ENCODE results near the gene CFAP74. TPM values are rescaled to one million over a fixed set of nuclear protein-coding genes. Genes with fewer than 3 reads are reported as not detected.

CFAP74 gene
- total RNA-seq, 4 donors from 2014 or later = not detected

DNA sequence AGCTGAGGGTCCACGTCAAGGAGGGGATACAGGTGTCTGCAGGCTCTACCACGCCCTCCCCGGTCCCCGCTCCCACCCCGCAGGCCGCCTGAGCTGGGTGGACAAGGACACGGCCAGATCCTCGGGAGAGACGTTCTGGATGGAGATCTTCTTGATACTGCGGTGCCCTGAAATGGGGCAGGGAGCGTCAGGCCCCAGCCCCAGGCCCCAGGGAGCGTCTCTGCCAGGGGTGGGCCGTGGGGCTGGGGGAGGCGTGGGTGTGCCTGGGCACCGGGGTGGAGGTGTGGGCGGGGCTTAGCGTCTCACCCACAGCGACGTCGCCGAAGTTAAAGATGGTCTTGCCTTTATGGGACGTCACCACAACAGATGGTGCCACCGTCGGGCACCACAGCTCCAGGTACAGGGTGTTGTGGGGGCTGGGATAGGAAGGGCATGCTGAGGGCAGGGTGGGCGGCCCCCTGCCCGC lies 77.2 kb downstream of the CFAP74 start:
- H3K4me3 ChIP-seq = no peak overlapping the region
- 78 to 81% methylated on average over 22 to 24 of the region's 26 CpGs for WGBS, 2 donors
- peaks cover 0 to 10% (median 0%) of the 10 kb centered on the region in 4 donors for H3K4me1 ChIP-seq
- H3K36me3 ChIP-seq = no peaks in the 10 kb centered on the region
- no peak overlapping the region for H3K27ac ChIP-seq
- no peak for DNase-seq (ENCODE audit: low spot score in 2 of 2)
- TF ChIP-seq EP300 (IDR thresholded peaks at IDR 0.05) (no peak), POLR2A (IDR thresholded peaks at IDR 0.05) (no peak)
- TF ChIP-seq, protein P1, sequence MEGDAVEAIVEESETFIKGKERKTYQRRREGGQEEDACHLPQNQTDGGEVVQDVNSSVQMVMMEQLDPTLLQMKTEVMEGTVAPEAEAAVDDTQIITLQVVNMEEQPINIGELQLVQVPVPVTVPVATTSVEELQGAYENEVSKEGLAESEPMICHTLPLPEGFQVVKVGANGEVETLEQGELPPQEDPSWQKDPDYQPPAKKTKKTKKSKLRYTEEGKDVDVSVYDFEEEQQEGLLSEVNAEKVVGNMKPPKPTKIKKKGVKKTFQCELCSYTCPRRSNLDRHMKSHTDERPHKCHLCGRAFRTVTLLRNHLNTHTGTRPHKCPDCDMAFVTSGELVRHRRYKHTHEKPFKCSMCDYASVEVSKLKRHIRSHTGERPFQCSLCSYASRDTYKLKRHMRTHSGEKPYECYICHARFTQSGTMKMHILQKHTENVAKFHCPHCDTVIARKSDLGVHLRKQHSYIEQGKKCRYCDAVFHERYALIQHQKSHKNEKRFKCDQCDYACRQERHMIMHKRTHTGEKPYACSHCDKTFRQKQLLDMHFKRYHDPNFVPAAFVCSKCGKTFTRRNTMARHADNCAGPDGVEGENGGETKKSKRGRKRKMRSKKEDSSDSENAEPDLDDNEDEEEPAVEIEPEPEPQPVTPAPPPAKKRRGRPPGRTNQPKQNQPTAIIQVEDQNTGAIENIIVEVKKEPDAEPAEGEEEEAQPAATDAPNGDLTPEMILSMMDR (IDR thresholded peaks at IDR 0.05) = no peak
- no peaks in the 10 kb centered on the region for H3K9me3 ChIP-seq
- H3K27me3 ChIP-seq = peaks cover 0 to 8% of the 10 kb centered on the region in 2 donors

DNA sequence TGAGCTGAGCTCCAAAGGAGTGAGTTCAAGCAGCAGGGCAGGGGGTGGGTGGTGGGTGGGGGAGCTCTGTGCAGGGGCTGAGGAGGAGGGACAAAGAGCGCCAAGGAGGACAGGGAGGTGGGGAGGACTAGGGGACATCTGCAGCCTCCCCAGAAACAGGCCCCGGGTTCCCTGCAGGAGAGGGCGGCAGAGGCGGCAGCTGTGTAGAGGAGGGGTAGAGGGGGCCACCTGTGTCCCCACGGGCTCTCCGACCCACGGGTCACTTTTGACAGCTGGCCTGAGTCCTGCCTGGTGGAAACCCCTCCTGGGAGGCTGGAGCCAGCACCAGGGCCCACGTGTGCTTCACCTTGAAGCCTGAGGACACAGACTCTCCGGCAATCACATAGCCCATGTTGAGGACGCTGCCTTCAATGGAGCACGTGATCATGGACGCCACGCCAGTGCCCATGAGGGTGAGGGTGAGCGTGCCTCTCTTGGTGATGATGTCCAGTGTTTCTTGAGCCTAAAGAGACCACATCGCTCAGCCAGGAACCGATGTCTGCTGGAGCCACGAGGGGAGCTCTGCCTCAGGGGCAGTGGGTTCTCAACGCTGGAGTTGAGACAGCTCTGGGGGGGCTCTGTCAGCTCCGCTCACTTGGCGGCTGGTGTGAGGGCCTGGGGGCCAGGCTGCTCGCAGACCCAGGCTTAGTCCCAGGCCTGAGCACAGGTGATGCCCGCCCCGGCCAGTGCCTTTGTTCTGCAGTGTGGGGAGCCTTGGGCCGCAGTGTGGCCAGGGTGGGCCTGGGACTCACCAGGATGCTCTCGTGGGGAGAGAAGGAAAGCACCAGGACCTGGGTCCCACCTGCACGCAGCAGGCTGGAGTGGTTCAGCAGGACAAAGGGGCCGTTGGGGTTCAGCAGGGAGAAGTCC lies 77.9 kb downstream of the CFAP74 start:
- Histone ChIP-seq H3K27me3 (peaks cover 0 to 8% of the 10 kb centered on the region in 2 donors), H3K36me3 (no peaks in the 10 kb centered on the region), H3K4me1 (peaks cover 0 to 10% (median 0%) of the 10 kb centered on the region in 4 donors), H3K9me3 (no peaks in the 10 kb centered on the region), H3K4me3 (no peak overlapping the region), H3K27ac (no peak overlapping the region)
- 69 to 72% methylated on average over 12 to 27 of the region's 27 CpGs for WGBS, 2 donors
- DNase-seq (ENCODE audit: low spot score in 2 of 2) = no peak
- TF ChIP-seq POLR2A (IDR thresholded peaks at IDR 0.05) (no peak), EP300 (IDR thresholded peaks at IDR 0.05) (no peak)
- TF ChIP-seq, protein P1 (IDR thresholded peaks at IDR 0.05) = no peak

DNA sequence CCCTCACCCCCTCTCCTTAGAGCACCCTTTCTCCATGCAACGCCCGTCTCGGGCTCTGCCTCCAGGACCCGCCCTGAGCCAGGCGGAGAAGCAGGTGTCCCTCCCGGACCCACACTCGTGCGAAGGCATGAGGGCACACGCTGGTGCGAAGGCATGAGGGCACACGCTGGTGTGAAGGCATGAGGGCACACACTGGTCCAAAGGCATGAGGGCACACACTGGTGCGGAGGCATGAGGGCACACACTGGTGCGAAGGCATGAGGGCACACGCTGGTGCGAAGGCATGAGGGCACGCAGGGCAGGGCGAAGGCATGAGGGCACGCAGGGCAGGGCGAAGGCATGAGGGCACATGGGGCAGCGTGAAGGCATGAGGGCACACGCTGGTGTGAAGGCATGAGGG lies 78.7 kb downstream of the CFAP74 start:
- Histone ChIP-seq H3K27me3 (peaks cover 0 to 8% of the 10 kb centered on the region in 2 donors), H3K36me3 (no peaks in the 10 kb centered on the region)
- 90 to 91% methylated on average over 20 to 21 of the region's 21 CpGs for WGBS, 2 donors

DNA sequence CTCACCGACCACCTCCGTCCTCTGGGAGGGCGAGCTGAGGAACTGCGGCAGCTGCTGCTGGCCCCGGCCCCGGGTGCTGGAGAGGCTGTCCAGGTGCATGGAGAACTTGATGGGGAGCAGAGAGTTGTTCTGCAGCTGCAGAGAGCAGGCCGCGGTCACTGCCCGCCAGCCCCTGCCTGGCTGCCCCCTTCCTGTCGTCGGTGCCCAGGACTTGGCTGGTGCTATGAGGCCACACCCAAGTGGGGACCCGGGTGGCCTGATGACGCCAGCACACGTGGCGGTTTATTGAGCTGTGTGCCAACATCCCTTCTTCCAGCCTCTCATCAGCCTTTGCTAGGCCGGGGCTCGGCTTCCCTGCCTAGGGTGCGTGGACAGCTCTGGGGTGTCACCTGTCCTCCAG lies 79.2 kb downstream of the CFAP74 start:
- Histone ChIP-seq H3K27me3 (peaks cover 0 to 8% of the 10 kb centered on the region in 2 donors), H3K27ac (no peak overlapping the region), H3K9me3 (no peaks in the 10 kb centered on the region), H3K4me1 (peaks cover 0 to 15% (median 2%) of the 10 kb centered on the region in 4 donors), H3K36me3 (no peaks in the 10 kb centered on the region), H3K4me3 (no peak overlapping the region)
- no peak for DNase-seq (ENCODE audit: low spot score in 2 of 2)
- TF ChIP-seq, protein P1 (IDR thresholded peaks at IDR 0.05) = no peak
- TF ChIP-seq POLR2A (IDR thresholded peaks at IDR 0.05) (no peak), EP300 (IDR thresholded peaks at IDR 0.05) (no peak)
- 48 to 56% methylated on average over 17 to 18 of the region's 18 CpGs for WGBS, 2 donors

More for the DNA sequence above, 78.7 kb downstream of the CFAP74 start:
- Histone ChIP-seq H3K27ac (no peak overlapping the region), H3K4me3 (no peak overlapping the region), H3K9me3 (no peaks in the 10 kb centered on the region), H3K4me1 (peaks cover 0 to 10% (median under 1%) of the 10 kb centered on the region in 4 donors)
- DNase-seq (ENCODE audit: low spot score in 2 of 2) = no peak
- TF ChIP-seq POLR2A (IDR thresholded peaks at IDR 0.05) = no peak
- TF ChIP-seq, protein P1 (IDR thresholded peaks at IDR 0.05) = no peak
- no peak for TF ChIP-seq EP300 (IDR thresholded peaks at IDR 0.05)

All from tibial nerve (tissue), 4 donors.